Prostate gland (tissue), 2 donors: ENCODE data around the gene HEXB.

ENCODE experiments used
- CTCF ChIP-seq, 4 experiments: fragments of 200-600 bp in 2 of 4; fragments of 450-650 bp in 2 of 4; sonication (generic) in 2 of 4; IDR thresholded peaks; 1 replicate in 3 of 4; 2 replicates in 1 of 4; pipeline ENCODE4 v1.5.1; 2016 to 2019; ENCODE audit warnings: antibody characterized with exemption in 4 of 4, mild to moderate bottlenecking in 2 of 4, moderate library complexity in 2 of 4
- POLR2A ChIP-seq: fragments of 450-650 bp; IDR thresholded peaks from one replicate; pipeline ENCODE4 v1.6.1; 2016; ENCODE audit warnings: antibody characterized with exemption, mild to moderate bottlenecking

GRCh38 chr5:74767579-74767913 is 82.5 kb downstream of the HEXB start:
- TF ChIP-seq POLR2A (no peak), CTCF (IDR thresholded peaks at IDR 0.05) (no peak)
